ENCODE data around the gene TULP1.

The TULP1 gene

DNA sequence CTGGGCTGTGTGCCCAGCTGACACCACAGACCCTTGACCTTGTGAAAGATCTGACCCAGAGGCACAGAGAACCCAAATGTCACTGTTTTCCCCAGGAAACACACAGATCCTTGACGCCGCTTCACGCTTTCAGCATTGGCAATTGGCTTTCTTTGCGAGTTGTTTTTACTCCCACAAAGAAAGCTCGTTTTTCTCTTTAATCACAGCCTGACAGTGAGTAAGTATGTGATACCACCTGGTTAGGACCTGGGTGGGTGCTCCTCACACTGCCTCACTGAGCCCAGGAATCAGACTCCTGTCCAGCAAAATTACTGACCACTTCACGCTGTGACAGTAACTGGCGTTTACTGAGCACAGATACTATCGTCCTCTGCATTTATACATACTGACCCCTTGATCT is 31.5 kb downstream of the TULP1 start:
- DNase-seq: no peak

DNA sequence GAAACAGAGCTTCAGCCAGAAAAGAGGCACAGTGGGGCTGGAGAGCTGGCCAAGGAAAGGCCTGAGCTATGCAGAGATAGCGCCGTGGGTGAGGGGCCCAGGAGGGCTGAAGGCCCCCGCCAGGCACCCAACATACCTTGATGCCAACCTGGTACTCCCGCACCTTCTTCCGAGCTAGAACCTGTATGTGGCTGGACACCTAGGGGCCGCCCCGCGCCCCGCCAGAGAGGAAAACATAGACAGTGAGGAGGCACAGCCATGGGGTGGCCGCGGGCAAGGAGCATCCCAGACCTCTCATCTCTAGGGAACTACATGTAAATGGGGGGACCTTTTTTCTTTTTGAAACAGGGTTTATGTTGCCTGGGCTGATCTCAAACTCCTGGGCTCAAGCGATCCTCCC is 32.5 kb downstream of the TULP1 start:
- no peak for DNase-seq

DNA sequence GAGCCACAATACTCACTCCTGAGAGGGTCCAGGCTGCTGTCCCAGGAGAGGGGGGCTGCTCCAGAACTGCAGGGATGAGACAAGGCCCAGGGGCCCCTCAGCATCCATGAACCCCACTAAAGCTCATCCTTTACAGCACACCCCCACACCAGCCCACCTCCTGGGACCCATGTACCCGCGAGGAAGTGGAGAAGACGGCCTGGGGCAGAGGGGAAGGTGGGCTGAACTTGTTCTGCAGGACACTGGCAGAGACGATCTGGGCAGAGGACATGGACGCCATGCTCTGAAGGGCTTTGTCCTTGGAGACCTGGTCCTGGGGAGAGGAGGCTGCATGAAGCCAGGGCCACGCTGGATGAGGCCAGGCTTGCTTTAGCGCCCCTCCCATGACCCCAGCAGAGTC is 34.4 kb downstream of the TULP1 start:
- DNase-seq: no peak

DNA sequence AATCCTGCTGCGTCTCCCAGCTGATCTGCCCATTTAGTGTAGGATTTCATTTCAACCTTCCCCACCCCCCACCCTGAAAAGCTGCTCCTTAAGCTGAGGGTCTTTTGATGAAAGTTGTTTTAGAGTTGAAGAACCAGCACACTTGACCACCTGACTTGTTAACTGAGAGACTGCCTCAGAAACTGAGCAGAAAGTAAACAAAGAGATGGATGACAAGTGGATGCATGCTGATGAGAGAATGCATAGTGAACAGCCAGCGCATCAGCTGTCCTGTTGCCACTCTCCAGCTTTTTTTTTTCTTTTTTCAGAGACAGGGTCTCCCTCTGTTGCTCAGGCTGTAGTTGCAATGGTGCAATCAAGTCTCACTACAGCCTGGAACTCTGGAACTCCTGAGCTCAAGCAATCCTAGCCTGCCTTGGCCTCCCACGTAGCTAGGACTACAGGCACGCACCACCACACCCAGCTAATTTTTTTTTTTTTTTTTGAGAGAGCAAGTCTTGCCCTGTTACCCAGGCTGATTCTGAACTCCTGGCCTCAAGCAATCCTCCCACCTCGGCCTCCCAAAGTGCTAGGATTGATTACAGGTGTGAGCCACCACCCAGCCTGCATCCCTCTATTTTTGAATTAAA is 35.0 kb downstream of the TULP1 start:
- no peak for DNase-seq

DNA sequence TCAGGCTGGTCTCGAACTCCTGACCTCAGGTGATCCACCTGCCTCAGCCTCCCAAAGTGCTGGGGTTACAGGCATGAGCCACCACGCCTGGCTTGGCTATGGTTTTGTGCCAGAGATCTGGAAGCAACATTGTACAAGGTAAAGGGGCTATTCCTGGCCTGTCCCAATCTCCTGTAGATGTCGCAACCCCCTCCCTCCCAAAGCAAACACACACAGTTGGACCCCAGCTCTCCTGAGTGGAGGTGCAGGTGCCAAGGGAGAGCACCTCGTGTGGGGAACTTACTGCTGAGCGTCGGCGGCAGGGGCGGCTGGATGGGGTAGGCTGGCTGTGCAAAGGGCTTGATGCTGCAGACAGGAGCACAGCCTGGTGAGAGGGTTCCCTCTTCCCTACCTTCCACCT is 35.7 kb downstream of the TULP1 start:
- no peak for DNase-seq

DNA sequence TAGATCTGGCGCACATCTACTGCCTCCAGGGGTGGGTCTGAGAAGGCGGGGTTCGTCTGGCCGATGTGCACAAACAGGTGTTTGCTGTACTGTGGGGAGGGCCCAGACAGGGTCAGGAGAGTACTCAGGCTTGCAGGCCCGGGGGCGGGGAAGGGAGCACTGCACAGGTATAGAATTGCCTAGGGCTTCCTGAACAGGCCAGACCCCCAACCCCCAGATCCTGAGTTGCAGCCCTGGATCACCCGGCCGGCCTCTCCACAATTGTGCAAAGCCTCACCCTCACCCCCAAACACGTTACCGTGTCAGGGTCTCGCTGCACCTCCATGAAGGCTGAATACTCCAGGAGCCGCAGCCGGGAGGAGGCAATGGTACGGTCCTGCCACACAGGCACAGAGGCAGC is 36.7 kb downstream of the TULP1 start:
- no peak for DNase-seq

DNA sequence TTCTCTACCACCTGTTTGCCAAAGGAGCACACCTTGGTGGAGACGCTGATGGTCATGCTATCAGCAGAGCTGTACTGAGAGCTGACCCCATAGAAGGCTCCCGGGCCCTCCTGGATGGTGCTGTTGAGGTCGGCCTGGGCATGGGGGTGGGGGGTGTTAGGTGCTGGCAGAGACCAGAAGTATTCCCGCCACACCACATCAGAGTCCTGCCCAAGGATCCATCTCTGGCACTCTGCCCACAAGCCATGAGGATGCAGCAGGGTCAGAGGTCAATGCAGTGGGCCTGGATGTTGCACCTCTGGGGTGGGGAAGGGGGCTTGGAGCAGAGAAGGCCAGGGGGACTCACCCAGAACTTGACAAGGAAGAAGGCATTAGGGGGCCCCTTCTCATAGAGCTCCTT is 37.1 kb downstream of the TULP1 start:
- no peak for DNase-seq

DNA sequence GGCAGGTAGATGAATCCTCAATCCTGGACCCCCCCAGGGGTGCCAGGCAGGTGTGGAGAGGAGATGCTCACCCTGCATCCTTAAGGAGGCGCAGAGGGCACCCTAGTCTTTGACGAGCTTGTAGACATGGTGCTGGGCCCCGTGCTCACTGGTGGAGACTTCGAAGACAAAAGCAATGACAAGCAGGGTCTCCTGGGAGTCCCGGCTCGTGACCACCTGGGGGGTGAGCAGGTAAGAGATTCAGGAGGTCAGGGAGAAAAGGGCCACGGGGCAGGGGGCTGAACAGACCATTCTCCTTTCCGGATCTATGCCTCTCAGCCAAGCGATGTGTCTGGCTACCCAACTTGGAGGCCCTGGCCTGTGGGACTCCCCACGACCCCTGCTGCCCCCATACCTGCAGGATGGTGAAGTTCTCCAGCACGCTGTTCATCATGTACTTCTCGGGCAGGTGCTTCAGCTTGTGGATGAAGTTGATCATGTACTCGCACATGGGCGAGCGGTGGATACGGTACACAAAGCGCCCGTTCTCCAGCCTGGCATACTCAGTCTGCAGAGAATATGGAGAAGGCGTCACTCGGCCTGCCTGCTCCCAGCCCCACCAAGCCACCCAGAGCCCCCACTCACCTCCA is 37.6 kb downstream of the TULP1 start:
- no peak for DNase-seq

DNA sequence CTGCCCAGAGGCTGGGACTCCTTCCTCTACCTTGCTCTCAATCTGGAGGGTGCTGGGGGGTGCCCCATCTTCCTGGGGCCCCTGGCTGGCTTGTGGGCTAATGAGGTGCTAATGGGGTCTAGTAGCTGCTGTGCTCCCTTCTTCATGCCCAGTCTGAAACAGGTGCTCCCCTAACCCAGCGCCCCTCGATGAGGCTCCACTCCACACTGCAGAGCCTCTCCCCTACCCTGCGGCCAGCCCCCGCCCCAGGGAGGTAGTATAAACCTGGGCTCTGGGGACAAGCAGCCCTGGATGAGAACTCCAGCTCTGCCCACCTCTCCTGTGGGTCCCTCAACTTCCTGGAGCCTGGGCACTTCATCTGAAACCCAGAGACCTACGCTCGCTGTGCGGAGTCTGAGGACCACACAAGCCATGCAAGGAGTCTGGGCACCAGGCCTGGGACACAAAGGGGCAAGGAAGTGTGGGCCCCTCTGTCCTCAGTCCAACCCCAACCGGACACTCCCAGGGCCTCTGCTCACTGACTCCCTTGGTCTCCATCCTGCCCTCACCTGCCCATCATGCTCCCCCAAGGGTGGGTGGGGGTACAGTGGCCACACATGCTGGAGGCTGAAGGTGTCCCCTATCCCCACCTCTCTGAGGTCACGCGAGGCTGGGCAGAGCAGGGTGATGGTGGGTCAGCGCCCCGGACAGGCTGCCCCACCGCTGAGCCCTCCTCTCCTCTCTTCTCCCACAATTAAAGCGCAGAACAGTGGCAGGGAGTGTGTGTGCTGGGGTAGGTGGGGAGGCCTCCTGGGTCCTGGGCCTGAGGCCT is 38.4 kb downstream of the TULP1 start:
- DNase-seq: no peak

DNA sequence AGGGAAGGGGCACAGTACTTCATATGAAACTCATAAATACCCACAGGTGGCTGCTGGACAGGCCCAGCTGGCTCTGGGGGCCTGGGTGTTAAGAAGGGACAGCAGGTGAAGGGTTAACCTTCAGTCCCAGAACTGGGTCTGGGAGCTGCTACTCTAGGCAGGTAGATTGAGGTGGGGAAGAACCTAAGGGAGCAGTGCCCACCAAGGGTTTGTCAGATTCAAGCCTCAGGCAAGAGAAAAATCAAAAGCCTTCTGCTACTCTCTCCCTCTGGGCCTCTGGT is 38.9 kb downstream of the TULP1 start:
- DNase-seq: no peak

DNA sequence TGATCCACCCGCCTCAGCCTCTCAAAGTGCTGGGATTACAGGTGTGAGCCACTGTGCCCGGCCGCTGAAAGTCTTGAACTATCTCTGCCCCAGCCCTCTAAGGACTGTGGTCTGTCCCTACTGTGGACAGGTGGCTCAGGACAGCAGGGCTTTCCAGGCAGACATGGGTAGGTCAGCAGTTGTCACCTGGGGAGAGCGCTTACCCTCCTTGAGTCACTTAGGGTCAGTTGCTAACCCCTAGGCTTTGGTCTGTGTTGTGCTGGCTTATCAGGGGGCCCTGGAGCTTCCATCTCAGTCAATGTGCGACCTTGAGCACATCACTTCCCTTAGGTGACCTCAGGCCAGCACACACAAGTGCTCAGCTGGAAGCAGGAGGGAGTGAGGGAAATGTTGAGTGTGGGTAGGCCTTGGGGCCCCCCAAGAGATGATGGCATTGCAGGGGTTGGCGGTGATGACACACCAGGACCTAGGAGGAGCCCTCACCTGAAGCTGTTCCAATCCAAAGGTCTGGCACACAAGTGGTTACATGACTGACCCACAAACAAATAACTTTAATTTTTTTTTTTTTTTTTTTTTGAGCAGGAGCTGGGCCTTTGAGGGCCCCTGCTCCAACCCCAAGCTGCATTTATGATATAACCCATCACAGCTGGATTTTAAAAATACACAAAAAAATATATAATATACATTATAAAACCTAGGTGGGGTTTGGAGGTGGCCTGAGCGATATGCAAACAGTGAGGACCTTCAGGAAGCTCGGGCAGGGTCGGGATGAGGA is 39.4 kb downstream of the TULP1 start:
- no peak for DNase-seq

DNA sequence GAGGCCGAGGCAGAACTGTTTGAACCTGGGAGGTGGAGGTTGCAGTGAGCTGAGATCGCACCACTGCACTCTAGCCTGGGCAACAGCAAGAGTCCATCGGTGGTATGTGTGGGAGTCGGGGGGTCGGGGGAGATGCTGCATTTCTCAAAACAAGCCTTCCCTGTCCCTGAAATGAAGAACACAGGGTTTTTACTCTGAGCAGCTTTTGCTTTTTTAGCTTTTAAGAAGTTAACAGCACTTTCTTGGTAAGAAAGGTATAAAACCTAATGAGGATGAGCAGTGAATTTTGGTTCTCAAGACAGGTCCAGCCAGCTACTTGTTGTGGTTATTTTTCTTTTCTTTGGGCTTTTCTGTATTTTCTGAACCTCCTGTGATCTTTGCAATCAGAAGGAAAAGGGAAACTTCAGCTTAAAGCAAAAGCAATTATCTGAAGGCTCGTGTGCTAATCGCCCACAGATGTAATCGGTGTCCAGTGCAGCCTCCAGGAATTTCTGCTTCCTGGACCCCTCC is 40.8 kb downstream of the TULP1 start:
- no peak for DNase-seq

DNA sequence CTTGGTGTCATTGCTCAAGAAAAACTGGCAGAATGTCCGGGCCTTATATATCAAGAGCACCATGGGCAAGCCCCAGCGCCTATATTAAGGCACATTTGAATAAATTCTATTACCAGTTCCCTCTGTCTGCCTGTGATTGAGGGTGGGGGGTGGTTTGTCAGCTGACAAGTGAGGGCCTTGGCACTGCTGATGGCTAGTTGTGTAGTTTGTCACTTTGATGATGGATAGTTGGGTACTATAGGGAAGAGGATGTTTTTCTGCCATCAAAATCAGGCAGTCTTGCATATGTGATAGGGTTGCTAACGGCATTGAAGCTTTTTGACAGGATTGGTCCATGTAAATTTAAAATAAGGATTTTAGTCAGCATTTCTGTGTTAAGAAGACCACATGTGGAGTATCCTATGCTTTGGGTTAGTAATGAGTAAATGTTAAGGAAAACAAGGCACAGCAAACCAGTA is 42.0 kb downstream of the TULP1 start:
- no peak for DNase-seq

DNA sequence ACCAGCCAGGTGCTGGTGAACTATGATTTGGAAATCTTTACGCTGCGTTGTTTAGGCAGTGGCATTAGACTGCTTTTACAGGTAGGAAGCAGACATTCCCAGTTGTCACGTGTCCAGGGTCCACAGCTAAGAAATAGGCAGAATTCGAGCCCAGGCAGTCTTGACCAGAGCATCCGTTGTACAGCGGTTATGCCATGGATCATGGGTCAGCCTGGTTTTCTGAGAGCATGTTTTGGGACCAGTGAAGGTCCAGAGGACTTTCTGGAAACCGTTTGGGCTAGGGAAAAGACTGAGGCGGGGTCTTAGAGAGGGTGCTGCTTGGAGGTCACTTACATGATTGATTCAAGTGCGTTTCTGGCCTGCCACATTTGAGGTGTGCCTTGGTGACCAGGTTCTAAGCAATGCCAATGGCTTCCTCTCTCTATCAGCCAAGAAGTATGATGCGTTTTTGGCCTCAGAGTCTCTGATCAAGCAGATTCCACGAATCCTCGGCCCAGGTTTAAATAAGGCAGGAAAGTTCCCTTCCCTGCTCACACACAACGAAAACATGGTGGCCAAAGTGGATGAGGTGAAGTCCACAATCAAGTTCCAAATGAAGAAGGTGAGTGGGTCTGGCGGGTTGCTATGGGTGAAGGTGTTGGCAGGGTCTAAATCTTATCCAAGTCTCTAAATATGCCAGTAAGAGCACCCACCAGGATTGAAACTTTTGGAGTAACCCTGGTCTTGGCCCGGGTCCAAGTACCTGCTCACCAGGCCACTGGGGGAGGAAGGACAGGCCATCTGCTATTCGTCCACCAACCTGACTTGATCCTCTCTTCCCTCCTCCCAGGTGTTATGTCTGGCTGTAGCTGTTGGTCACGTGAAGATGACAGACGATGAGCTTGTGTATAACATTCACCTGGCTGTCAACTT is 42.7 kb downstream of the TULP1 start:
- no peak for DNase-seq

DNA sequence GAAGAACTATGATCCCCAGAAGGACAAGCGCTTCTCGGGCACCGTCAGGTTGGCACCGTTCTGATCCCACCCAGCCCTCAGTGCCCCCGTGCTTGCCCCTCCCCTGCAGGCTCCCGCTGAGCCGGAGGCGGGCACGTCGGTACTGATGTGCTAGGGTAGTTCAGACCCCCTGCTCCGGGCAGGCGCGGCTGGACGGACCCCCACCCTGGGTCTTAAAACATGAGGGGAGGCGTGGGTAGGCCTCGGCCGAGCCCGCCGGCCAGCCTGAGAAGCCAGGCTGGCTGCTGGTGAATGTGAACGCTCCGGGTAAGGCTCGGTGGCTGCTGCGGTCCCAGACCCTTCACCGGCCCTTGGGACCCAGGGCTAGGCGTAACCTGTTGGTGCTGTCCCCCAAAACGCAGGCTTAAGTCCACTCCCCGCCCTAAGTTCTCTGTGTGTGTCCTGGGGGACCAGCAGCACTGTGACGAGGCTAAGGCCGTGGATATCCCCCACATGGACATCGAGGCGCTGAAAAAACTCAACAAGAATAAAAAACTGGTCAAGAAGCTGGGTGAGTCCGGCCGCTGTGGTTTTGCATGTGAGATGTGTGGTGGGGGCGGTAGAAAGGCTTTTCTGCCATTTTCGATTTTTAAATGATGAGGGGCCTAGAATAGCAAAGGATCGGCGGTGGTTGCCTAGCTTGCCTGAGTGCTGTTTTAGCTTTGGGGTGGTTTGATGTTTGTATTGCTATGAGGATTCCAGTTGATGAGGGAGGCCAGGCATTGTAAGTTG is 43.5 kb downstream of the TULP1 start:
- no peak for DNase-seq

DNA sequence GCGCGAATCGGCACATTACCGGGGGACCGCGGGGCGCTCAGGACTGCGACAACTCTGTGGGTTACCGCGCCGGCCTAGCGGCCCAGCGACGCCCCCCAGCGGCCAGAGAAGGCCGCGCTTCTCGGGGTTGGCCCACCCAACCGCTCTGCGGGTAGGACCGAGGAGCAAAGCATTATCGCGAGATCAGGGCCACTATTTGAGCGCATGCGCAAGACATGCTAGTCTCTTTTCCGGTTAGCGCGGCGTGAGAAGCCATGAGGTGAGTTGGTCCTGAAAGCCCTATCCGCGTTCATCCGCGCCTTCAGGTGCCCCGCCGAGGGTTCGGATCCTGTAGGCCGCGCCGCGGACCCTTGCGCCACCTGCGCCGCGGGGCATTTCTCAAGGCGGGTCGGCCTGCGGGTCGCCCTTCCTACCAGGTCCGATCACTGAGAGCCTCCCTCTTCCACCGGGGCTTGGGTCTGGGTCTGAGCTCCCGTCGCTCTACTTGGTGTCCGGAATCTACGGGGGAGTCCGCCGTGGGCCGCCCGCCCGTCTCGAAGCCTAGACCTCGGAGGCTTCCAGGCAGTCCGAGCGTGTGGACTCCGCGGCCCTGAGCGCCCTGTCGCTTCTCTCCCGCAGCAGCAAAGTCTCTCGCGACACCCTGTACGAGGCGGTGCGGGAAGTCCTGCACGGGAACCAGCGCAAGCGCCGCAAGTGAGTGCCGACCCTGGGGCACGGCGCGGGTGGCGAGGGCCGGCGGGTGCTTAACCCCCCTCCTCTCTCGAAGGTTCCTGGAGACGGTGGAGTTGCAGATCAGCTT is 44.3 kb downstream of the TULP1 start, which contains the start of gene RPL10A:
TSS of gene RPL10A (plus strand) at position 221 of the 799 bp plus-strand sequence. CDS start at position 255, 34 bp downstream.
- DNase-seq: peak; percentile 90

DNA sequence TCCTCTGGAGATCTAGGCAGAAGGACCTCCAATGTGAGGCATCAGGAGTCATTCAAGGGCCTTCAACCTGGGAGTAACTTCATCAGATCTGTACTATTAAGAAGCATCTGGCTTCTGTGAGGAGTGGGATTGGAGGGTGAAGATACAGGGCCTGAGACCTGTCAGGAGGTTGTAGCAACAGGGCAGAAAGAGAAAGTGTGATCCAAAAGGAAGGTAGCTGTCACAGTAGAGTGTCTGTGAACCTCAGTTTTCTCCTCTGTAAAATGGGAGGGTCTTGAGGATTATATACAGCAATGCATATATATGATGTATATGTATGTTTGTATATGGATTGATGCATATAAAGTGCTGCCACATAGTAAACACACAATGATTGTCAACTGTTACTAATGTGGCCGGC is 47.0 kb downstream of the TULP1 start:
- no peak for DNase-seq

DNA sequence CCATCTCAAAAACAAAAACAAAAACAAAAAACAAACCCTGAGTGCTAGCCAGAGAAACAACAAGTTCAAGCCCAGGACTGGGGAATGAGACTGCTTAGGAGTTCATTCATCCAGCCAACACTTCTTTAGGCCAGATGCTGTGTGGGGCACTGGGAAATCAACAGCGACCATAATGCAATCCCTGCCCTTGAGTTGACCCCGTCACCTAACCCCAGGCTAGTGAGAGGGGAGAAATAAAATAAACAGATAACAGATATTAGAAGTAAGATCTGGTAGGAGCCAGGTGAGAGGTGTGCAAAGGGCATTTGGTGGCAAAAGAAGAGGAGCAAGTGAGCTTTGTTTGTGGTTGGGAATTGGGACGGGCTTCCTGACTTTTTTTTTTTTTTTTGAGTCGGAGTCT is 49.4 kb downstream of the TULP1 start:
- DNase-seq: no peak

DNA sequence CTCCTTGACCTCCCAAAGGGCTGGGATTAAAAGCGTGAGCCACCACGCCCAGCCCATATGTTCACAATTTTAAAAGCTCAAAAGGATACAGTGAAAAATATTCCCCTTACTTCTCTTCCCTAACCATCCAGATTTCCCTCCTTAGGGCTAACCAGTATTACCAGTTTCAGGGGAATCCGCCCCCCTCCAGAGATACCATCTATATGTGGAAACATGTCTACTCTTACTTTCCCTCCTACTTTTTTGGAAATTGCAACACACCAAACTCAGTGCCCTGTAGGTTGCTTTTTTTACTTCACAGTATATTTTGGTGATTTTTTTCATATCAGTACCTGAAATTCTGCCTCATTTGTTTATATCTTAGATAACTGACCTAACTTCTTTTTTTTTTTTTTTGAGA is 51.4 kb downstream of the TULP1 start:
- DNase-seq: no peak

DNA sequence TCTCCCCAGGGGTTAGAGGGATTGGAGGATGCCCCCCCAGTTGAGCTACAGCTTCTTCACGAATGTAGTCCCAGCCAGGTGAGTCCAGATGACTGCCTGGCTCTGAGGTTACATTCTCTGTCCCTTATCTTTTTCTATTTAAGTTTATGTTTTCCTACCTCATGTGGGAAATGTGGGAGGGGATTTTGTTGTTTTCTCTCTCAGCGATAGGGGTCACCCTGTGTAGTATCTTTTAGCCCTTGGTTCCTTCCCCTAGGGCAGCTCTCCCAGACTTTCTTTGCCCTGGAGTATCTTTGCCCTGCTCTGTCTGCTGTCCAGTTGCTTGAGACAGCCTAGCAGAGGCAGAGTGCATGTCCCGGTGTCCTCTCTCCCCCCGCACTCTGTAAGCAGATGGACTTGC is 54.8 kb downstream of the TULP1 start:
- no peak for DNase-seq
